T1000 (cell line): Measurements from ENCODE around the gene METTL15.
"Not testable (repeated sequence)": the region's sequence is repeated elsewhere in the genome, so short reads cannot be mapped to it uniquely, and the experiment has no call there.

Experiments
- DNase-seq: peaks from one replicate; lab custom pipeline; 2025; ENCODE audit warnings: mixed read lengths; lab: John Stamatoyannopoulos, UW

Gene METTL15

GRCh38 chr11:28296426-28296825, 188.2 kb downstream of the METTL15 start:
- no peak for DNase-seq

GRCh38 chr11:28298209-28298608, 190.0 kb downstream of the METTL15 start:
- no peak for DNase-seq

GRCh38 chr11:28303477-28304191, 195.4 kb downstream of the METTL15 start:
- DNase-seq: no peak

GRCh38 chr11:28315440-28315839, 207.3 kb downstream of the METTL15 start:
- DNase-seq: no peak

GRCh38 chr11:28318871-28319270, 210.7 kb downstream of the METTL15 start:
- no peak for DNase-seq

DNA sequence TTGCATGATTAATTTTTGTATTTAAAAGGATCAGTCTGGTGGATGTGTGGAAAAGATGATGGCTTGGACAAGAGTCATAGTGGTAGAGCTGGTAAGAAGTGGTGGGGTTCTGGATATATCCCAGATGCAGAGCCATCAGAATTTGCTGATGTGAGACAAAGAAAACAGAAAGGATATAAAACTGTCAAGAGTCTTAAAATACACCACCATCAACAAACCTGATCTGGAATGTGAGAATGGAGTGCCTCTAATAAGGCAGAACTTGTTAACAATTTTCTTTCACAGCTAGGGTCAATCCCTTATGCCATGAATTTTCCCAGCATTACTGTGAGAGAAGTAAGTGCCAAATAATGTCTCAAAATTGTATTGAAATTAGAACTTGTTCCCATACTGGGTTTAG, 215.4 kb downstream of the METTL15 start:
- DNase-seq: no peak

DNA sequence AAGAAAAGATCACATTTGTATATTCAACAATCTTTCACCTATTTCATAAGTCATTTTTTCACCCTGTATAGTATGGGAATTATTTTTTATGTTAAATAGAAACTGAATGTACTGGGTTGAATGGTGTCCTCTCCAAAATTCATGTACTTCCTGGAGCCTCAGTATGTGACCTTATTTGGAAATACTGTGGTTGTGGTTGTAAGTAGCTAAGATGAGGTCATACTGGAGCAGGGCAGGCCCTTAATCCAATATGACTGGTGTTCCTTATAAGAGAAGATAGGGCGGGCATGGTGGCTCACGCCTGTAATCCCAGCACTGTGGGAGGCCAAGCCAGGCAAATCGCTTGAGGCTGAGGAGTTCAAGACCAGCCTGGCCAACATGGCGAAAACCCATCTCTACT, 224.2 kb downstream of the METTL15 start:
- not testable (repeated sequence) for DNase-seq

DNA sequence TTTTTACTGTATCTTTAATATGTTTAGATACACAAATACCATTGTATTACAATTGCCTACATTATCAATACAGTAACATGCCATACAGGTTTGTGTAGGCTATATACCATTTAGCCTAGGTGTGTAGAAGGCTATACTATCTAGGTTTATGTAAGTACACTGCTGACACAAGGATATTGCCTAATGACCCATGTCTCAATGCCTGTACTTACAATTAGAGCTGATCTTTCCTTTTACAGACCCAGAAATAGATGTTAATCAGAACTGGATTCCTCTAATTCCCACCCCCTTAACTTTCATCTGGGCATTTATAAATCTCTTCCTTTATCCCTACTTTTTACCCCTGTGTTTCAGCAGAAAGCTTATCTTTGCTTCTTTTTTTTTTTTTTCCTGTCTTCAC, 229.5 kb downstream of the METTL15 start:
- DNase-seq: no peak

- no peak for DNase-seq
These were observed 230.2 kb downstream of the METTL15 start for GRCh38 chr11:28338371-28338770.

GRCh38 chr11:28339488-28339887, 231.3 kb downstream of the METTL15 start:
- no peak for DNase-seq

GRCh38 chr11:28342716-28343115, 234.5 kb downstream of the METTL15 start:
- DNase-seq: no peak

DNA sequence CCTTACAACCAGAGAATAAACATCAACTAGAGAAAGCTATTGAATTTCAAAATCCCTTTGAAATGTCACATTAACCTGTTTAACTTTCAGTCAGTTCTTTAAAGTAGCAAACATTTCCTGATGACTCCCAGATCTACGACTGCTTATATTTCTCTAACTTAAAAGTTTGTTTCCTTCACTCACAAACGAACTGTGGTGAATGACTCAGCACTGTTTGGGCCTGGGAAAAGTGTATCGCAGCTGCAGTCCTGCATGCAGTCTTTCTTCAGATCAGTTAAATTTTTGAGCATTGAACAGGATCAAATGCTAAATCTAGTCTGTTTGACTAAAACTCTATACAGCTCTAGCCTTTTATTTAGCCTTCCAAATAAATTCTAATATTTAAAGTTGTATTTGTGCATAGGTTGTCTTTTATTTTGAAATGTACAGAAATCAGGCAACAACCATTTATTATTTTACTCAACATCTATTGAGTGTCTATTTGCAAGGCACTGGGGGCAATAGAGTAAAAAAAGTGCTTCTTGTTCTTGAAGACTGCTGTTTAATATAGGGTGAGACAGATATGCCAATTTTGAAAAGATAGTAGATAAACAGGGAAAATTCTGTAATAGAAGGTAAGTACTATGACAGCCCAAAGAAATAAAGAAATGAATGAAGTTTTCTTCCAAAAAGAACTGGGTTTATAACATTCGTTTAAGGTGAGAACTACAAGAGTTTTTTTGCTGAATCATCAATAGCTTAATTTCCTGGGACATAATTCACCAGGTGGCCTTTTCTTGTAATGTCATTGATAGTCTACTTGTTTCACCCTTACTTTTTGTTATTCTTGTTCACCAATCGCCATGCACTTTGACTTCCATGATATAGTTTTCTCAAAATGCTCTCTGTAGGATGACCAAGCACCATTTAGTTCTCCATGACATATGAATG, 235.4 kb downstream of the METTL15 start:
- DNase-seq: no peak

DNA sequence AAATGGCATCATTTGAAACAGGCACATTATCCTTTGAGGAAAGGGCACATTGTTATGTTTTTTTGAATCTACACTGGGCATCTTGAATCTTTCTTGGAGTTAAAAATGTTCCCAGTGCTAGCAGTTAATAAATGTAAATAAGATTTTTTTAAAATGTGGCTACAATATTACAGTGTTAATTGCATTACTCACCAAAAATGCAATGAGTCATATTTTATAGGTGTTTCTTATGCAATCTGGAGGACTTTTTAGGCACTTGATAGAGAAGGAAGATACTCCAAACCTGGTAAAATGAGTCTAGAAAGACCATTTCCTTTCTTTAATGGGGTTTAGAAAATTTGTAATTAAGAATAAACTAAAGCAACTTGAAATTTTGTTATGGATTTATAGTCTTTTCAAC, 238.0 kb downstream of the METTL15 start:
- no peak for DNase-seq

DNA sequence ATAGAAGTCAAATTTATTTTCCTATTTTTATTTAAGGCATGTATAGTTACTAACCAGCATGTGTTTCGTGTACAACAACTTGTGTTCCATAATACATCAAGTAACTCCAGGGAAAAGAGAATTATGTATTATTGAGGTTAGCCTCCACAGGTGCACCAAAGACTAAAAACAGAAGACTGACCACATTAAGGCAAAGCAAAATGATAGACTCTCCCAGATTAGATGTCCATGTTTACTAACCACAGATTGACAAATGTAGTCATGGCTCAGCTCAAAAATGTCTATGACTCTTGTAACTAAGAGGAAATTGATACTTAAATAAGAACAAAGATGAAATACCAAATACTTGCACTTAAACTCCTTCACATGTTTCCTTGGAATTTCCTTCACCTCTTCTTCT, 238.5 kb downstream of the METTL15 start:
- DNase-seq: no peak

DNA sequence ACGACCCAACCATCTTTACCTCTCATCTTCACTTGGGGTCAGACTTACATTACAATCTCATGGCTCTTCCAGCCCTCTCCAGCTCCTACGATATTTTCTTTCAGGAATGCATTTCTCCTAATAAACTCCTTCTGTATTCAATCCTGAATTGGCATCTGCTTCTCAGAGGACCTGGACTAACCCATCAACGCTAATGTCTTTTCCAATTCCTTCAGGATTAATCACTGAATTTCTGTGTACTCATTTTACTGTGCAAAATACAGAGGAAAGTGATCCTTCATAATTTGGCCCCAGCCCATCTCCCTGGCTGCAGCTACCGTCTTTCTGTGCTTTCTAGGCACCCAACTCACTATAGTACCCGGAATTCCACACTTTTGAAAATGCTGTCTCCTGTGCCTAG, 239.2 kb downstream of the METTL15 start:
- no peak for DNase-seq

DNA sequence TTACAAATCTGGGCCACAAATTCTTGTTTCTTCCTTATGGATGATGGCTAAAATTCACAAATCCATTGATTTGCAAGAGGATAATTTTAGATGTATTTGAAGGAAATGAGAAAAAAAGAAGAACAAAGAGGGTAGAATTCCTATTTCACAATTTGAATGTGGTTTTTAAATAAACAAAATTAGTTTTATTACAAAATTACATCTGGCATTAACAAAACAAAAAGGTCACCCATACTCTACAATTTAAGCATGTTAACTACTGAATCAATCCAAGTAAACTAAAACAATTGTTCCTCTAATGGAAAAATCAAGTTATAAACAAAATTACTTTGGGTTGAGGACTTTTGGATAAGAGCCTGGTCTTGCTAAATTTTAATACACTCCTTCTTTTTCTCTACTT, 242.0 kb downstream of the METTL15 start:
- DNase-seq: no peak

DNA sequence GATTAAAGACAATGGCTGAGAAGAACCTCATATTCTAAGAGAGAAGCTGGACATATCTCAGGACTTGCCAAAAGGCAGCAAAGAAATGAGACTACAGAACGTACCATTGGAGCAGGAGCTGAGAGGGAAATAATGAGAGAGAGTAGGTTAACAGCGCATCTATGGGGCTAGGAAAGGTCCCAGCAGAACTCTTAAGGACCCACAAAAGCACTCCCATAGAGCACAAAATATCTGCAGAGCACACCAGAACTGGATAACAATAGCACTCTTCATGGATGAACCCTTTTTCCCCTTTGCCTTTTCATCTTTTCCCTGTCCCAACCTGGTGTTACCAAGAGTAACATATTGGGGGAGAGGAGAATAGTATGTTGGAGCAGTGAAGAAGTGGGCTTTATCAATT, 245.8 kb downstream of the METTL15 start:
- no peak for DNase-seq

DNA sequence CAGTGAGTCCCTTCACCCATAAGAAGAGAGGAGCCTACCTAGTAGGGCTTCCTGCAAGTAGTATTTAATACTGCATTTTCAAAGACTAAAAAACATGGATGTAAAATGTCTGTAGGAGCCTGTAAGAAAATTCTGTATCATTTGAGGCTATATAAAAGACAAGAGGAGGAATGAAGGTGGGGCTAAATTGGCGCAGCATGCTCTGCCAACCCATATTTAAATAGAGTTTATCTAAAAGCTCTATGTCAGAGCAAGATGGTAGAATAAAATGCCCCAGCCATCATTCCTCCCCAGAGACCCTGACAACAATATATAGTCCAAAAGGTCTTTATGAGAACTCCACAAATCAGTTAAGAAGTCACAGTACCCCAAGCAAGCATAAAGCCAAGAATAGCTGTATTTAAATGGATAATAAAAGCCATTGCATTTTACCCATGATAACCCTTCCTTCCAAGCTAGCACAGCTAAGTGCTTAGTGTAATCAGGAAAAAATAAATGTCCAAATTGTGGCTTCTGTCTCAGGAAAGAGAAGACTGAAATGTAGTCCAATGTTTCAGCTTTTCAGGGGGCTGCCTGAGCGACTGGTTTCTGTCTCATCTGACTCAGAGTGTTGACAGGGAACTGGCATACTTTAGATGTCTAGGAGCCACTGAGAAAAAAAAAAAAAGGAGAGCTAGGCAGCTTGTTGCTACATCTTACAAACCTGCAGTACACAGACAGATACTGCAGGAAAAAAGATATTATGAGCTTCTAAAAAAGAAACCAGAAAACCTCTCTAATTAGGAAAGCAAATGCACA, 258.6 kb downstream of the METTL15 start:
- DNase-seq: no peak

DNA sequence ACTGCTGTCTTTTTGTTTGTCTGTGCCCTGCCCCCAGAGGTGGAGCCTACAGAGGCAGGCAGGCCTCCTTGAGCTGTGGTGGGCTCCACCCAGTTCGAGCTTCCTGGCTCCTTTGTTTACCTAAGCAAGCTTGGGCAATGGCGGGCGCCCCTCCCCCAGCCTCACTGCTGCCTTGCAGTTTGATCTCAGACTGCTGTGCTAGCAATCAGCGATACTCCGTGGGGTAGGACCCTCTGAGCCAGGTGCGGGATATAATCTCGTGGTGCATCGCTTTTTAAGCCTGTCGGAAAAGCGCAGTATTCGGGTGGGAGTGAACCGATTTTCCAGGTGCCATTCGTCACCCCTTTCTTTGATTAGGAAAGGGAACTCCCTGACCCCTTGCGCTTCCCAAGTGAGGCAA, 269.9 kb downstream of the METTL15 start:
- DNase-seq: not testable (repeated sequence)
